H9 (cell line): ENCODE results near the gene TRIM24. TPM values are rescaled to one million over a fixed set of nuclear protein-coding genes. Genes with fewer than 3 reads are reported as not detected.

Source experiments
- DNase-seq: peaks from one replicate; pipeline ENCODE4 v3.0.0-alpha.2; 2017
- H2AFZ ChIP-seq: one replicate; pipeline ENCODE4 v1.6.1; 2013; ENCODE audit warnings: mild to moderate bottlenecking, low read length, control low read depth, moderate library complexity
- H2AK5ac ChIP-seq: 2 replicates; pipeline ENCODE4 v1.6.1; 2013; ENCODE audit warnings: low read length, control low read depth, mixed read lengths; ENCODE audit not compliant: insufficient read length
- H2BK120ac ChIP-seq: one replicate; pipeline ENCODE4 v1.6.1; 2013; ENCODE audit warnings: low read depth, mild to moderate bottlenecking, low read length, control low read depth, inconsistent platforms; ENCODE audit not compliant: poor library complexity, severe bottlenecking
- H2BK12ac ChIP-seq: 2 replicates; pipeline ENCODE4 v1.6.1; 2013; ENCODE audit warnings: low read length, control low read depth, mixed read lengths, low read depth; ENCODE audit not compliant: insufficient read length
- H2BK15ac ChIP-seq: 2 replicates; pipeline ENCODE4 v1.6.1; 2013; ENCODE audit warnings: low read depth, low read length, control low read depth
- H2BK20ac ChIP-seq: one replicate; pipeline ENCODE4 v1.6.1; 2013; ENCODE audit warnings: low read depth, mild to moderate bottlenecking, low read length, control low read depth, inconsistent platforms; ENCODE audit not compliant: poor library complexity, severe bottlenecking
- H2BK5ac ChIP-seq: 2 replicates; pipeline ENCODE4 v1.6.1; 2013; ENCODE audit warnings: low read length, control low read depth, mixed read lengths; ENCODE audit not compliant: insufficient read length
- H3K14ac ChIP-seq: 2 replicates; pipeline ENCODE4 v1.6.1; 2013; ENCODE audit warnings: low read length, control low read depth; ENCODE audit not compliant: insufficient read depth
- H3K18ac ChIP-seq: 2 replicates; pipeline ENCODE4 v1.6.1; 2013; ENCODE audit warnings: low read depth, mild to moderate bottlenecking, mixed read lengths, low read length, control low read depth; ENCODE audit not compliant: insufficient read length
- H3K23ac ChIP-seq: 2 replicates; pipeline ENCODE4 v1.6.1; 2013; ENCODE audit warnings: low read length, control low read depth, mixed read lengths, low read depth; ENCODE audit not compliant: insufficient read length
- H3K23me2 ChIP-seq: 2 replicates; pipeline ENCODE4 v1.6.1; 2013; ENCODE audit warnings: low read depth, mild to moderate bottlenecking, mixed read lengths, low read length, control low read depth; ENCODE audit not compliant: insufficient read length, poor library complexity, severe bottlenecking
- H3K27ac ChIP-seq: 2 replicates; pipeline ENCODE4 v1.5.1; 2013; ENCODE audit warnings: low read length, control low read depth, mixed read lengths, low read depth; ENCODE audit not compliant: insufficient read length
- H3K27me3 ChIP-seq: 2 replicates; pipeline ENCODE4 v1.6.1; 2013; ENCODE audit warnings: low read length, control low read depth, inconsistent platforms; ENCODE audit not compliant: insufficient read depth
- H3K4ac ChIP-seq: 2 replicates; pipeline ENCODE4 v1.6.1; 2013; ENCODE audit warnings: low read depth, mild to moderate bottlenecking, control low read depth, inconsistent platforms, low read length, moderate library complexity
- H3K4me1 ChIP-seq: 2 replicates; pipeline ENCODE4 v1.6.1; 2013; ENCODE audit warnings: low read length, control low read depth, inconsistent platforms; ENCODE audit not compliant: insufficient read depth
- H3K4me2 ChIP-seq: 2 replicates; pipeline ENCODE4 v1.6.1; 2013; ENCODE audit warnings: low read length, control low read depth, mixed read lengths; ENCODE audit not compliant: insufficient read length, insufficient read depth
- H3K56ac ChIP-seq: 2 replicates; pipeline ENCODE4 v1.6.1; 2013; ENCODE audit warnings: low read depth, mild to moderate bottlenecking, mixed read lengths, low read length, control low read depth; ENCODE audit not compliant: insufficient read length
- H3K79me1 ChIP-seq: 2 replicates; pipeline ENCODE4 v1.6.1; 2013; ENCODE audit warnings: low read depth, mild to moderate bottlenecking, moderate library complexity, low read length, control low read depth, inconsistent platforms; ENCODE audit not compliant: insufficient read depth, poor library complexity, severe bottlenecking
- H3K79me2 ChIP-seq: 2 replicates; pipeline ENCODE4 v1.6.1; 2013; ENCODE audit warnings: low read length, control low read depth, inconsistent platforms; ENCODE audit not compliant: insufficient read depth
- H3K9ac ChIP-seq: 2 replicates; pipeline ENCODE4 v1.6.1; 2013; ENCODE audit warnings: low read length, control low read depth, mixed read lengths; ENCODE audit not compliant: insufficient read length; ENCODE audit errors: extremely low read depth
- H3K9me3 ChIP-seq: one replicate; pipeline ENCODE4 v1.6.1; 2013; ENCODE audit warnings: low read depth, low read length, inconsistent platforms; ENCODE audit not compliant: control insufficient read depth
- H3T11ph ChIP-seq: one replicate; pipeline ENCODE4 v1.6.1; 2013; ENCODE audit warnings: mild to moderate bottlenecking, low read length, control low read depth, inconsistent platforms
- H4K20me1 ChIP-seq: one replicate; pipeline ENCODE4 v1.6.1; 2013; ENCODE audit not compliant: control insufficient read depth, insufficient read length, insufficient read depth
- H4K5ac ChIP-seq: 2 replicates; pipeline ENCODE4 v1.6.1; 2013; ENCODE audit warnings: low read depth, mild to moderate bottlenecking, mixed read lengths, low read length, control low read depth; ENCODE audit not compliant: insufficient read length
- H4K8ac ChIP-seq: replicated peaks from 2 replicates; pipeline ENCODE4 v1.6.1; 2013; ENCODE audit warnings: low read length, control low read depth, mixed read lengths, low read depth; ENCODE audit not compliant: insufficient read length
- H4K91ac ChIP-seq: 2 replicates; pipeline ENCODE4 v1.6.1; 2013; ENCODE audit warnings: low read depth, mild to moderate bottlenecking, moderate library complexity, mixed read lengths, low read length, control low read depth; ENCODE audit not compliant: insufficient read length
- H3K27ac Mint-ChIP-seq, 3 experiments: 2 replicates in 2 of 3; 3 replicates in 1 of 3; pipeline ENCODE4 v1.8.0; 2020 to 2021; ENCODE audit warnings: mixed read lengths in 3 of 3, mild to moderate bottlenecking in 1 of 3, moderate library complexity in 1 of 3
- H3K27me3 Mint-ChIP-seq: 2 replicates; pipeline ENCODE4 v1.8.0; 2021; ENCODE audit warnings: low read depth, mild to moderate bottlenecking, moderate library complexity, mixed read lengths
- H3K36me3 Mint-ChIP-seq, 3 experiments: 2 replicates in 2 of 3; 3 replicates in 1 of 3; pipeline ENCODE4 v1.8.0; 2020 to 2021; ENCODE audit warnings: low read depth in 3 of 3, mixed read lengths in 3 of 3; ENCODE audit not compliant: insufficient read depth in 1 of 3
- H3K4me1 Mint-ChIP-seq, 2 experiments: 2 replicates each; pipeline ENCODE4 v1.8.0; 2020; ENCODE audit warnings: mixed read lengths in 2 of 2
- H3K4me3 Mint-ChIP-seq, 2 experiments: 2 replicates in 1 of 2; 3 replicates in 1 of 2; pipeline ENCODE4 v1.8.0; 2020 to 2021; ENCODE audit warnings: mild to moderate bottlenecking in 2 of 2, mixed read lengths in 2 of 2, moderate library complexity in 1 of 2
- H3K9me3 Mint-ChIP-seq, 2 experiments: 2 replicates in 1 of 2; 3 replicates in 1 of 2; pipeline ENCODE4 v1.8.0; 2020; ENCODE audit warnings: mild to moderate bottlenecking in 2 of 2, mixed read lengths in 2 of 2, moderate library complexity in 1 of 2
- CTCF ChIP-seq: fragments of 200-600 bp; sonication (generic); conservative IDR thresholded peaks from 3 replicates; pipeline ENCODE4 v1.8.0; 2021; ENCODE audit warnings: antibody characterized with exemption, mild to moderate bottlenecking
- WGBS: extraction: QIAGEN DNeasy Blood & Tissue Kit; methylation state at CpG from one replicate; pipeline ENCODE4 v1.1.7; 2013; ENCODE audit warnings: missing lambda C conversion rate, low lambda C conversion rate, mixed read lengths; ENCODE audit not compliant: insufficient read length; ENCODE audit errors: extremely low coverage; 5-methylcytosine and 5-hydroxymethylcytosine counted together
- total RNA-seq: library from RNA; stranded (reverse); gene quantifications from 2 replicates; pipeline ENCODE4 v1.2.1, GENCODE V29; 2021

Gene TRIM24
- total RNA-seq, 1 experiment from 2014 or later = 260 TPM

DNA sequence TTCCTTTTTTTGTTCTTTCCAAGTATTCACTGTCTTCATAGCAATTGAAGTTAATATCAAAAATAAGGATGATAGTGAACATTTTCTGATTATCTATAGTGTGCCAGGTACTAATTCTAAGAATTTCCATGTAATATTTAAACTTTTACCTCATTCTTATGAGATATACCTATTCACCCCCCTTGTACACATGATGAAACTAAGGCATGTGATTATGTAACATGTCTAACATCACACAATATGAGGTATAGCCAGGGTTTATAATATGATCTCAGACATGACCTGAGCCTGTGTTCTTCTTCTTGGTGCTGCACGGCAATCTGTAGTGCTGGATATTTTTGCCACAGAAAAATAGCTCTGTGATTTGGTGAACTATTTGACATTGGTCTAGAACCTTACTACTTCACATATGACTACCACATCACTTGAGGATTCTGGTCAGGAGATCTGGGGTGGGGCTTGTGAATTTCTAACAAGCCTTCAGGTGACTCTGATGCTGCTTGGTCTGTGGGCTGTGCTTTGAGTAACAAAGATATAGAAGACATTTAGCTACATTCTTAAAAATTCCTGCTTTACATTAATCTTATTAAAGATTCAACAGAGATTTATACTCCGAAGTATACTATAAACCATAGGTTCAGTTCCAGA is 79.1 kb downstream of the TRIM24 start:
- no peak overlapping the region for H2AK5ac ChIP-seq
- no peak overlapping the region for H2BK20ac ChIP-seq
- H2BK120ac ChIP-seq = no peak overlapping the region
- no peak overlapping the region for H2BK12ac ChIP-seq
- H3K56ac ChIP-seq = no peak overlapping the region
- no peaks in the 10 kb centered on the region for H3K9me3 ChIP-seq
- H3K79me2 ChIP-seq = peaks cover 2% of the 10 kb centered on the region; the same call in 1 of the 2 replicates
- H2BK5ac ChIP-seq = no peak overlapping the region
- H3K4me1 ChIP-seq = no peaks in the 10 kb centered on the region
- Mint-ChIP-seq H3K4me3 (no peak overlapping the region), H3K4me1 (peaks cover 28 to 33% of the 10 kb centered on the region in 2 experiments), H3K9me3 (no peaks in the 10 kb centered on the region), H3K36me3 (peaks cover 65 to 89% (median 88%) of the 10 kb centered on the region in 3 experiments), H3K27me3 (no peaks in the 10 kb centered on the region), H3K27ac (peak overlapping the region in 1 of 3 experiments; percentile 62; a peak in 1 of 7 replicates)
- H4K91ac ChIP-seq = no peak overlapping the region
- H3K27me3 ChIP-seq = no peaks in the 10 kb centered on the region
- no peak overlapping the region for H3K14ac ChIP-seq
- H3K27ac ChIP-seq = no peak overlapping the region
- no peak overlapping the region for H3K23ac ChIP-seq
- no peak overlapping the region for H2AFZ ChIP-seq
- H3K4ac ChIP-seq = no peak overlapping the region
- H4K8ac ChIP-seq = no peak overlapping the region
- H3K79me1 ChIP-seq = no peaks in the 10 kb centered on the region
- no peak overlapping the region for H2BK15ac ChIP-seq
- no peak for TF ChIP-seq CTCF
- H3K23me2 ChIP-seq = no peaks in the 10 kb centered on the region
- no peaks in the 10 kb centered on the region for H4K20me1 ChIP-seq
- H3K9ac ChIP-seq = no peak overlapping the region
- WGBS = no CpG with 5 or more reads among the region's 2 CpGs
- DNase-seq = no peak
- H3K18ac ChIP-seq = no peak overlapping the region
- no peak overlapping the region for H3T11ph ChIP-seq
- H4K5ac ChIP-seq = no peak overlapping the region
- H3K4me2 ChIP-seq = no peak overlapping the region
